Stimulated activated CD8-positive, alpha-beta memory T cell treated with anti-CD3 and anti-CD28 coated beads, Interleukin-4, amount 100 ng/mL, for 48 hours (primary cell): ENCODE measurements around the gene SKIL.
"Not testable (repeated sequence)": the region's sequence is repeated elsewhere in the genome, so short reads cannot be mapped to it uniquely, and the experiment has no call there.

ENCODE experiments used
- DNase-seq: peaks from one replicate; pipeline ENCODE4 v3.0.0-alpha.2; 2020

Gene SKIL

GRCh38 chr3:170357176-170358041, at the start of gene SKIL:
Gene SKIL (plus strand): TSS chr3:170357715. CDS start chr3:170360332, 2,617 bp downstream.
- DNase-seq, result peak; percentile 96

- no peak for DNase-seq
Measured at GRCh38 chr3:170309046-170309445, 48.5 kb upstream of the SKIL start.

GRCh38 chr3:170317954-170318353, 39.6 kb upstream of the SKIL start:
- no peak for DNase-seq

GRCh38 chr3:170320461-170321121, 36.9 kb upstream of the SKIL start:
- DNase-seq, result no peak

GRCh38 chr3:170321321-170322034, 36.0 kb upstream of the SKIL start:
- no peak for DNase-seq

- no peak for DNase-seq
Measured at GRCh38 chr3:170322566-170323269, 34.8 kb upstream of the SKIL start.

- no peak for DNase-seq
Measured at GRCh38 chr3:170323331-170323730, 34.2 kb upstream of the SKIL start.

- no peak for DNase-seq
Measured at GRCh38 chr3:170324962-170325361, 32.6 kb upstream of the SKIL start.

GRCh38 chr3:170327040-170327808, 30.3 kb upstream of the SKIL start:
- DNase-seq, result no peak

- not testable (repeated sequence) for DNase-seq
Measured at GRCh38 chr3:170327868-170328548, 29.5 kb upstream of the SKIL start.

GRCh38 chr3:170330366-170330765, 27.1 kb upstream of the SKIL start:
- DNase-seq, result no peak

- DNase-seq, result no peak
Measured at GRCh38 chr3:170331143-170331542, 26.4 kb upstream of the SKIL start.

GRCh38 chr3:170337420-170337819, 20.1 kb upstream of the SKIL start:
- no peak for DNase-seq

GRCh38 chr3:170338690-170339340, 18.7 kb upstream of the SKIL start:
- no peak for DNase-seq

GRCh38 chr3:170342273-170342672, 15.2 kb upstream of the SKIL start:
- not testable (repeated sequence) for DNase-seq

GRCh38 chr3:170343859-170344258, 13.7 kb upstream of the SKIL start:
- not testable (repeated sequence) for DNase-seq

- DNase-seq, result no peak
Measured at GRCh38 chr3:170344971-170345370, 12.5 kb upstream of the SKIL start.

- DNase-seq, result no peak
Measured at GRCh38 chr3:170346481-170347392, 10.8 kb upstream of the SKIL start.

GRCh38 chr3:170350515-170351413, 6.8 kb upstream of the SKIL start:
- no peak for DNase-seq
